NCI-H1105 (cell line): Measurements from ENCODE around the gene SEC14L1.

Experiments
- DNase-seq: peaks from one replicate; lab custom pipeline; 2025; lab: John Stamatoyannopoulos, UW

SEC14L1 gene

DNA sequence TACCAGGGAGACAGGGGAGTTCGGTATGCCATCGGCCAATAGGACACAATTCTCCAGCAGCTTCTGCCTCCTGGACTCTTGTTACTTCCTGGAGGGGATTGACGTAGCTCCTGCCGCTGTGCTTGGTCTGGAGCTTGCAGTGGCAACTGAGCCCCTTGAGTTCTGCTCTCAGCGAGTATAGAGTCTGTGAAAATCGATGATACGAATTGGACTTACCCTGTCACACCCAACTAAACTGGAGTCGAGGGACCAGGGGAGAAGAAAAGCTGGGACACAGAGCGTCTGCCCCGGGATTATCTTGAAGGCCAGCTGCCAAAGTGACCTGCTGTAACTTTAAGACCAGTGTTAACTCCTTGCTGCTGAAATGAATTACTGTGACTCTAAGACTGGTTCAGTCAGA lies 22.2 kb downstream of the SEC14L1 start:
- DNase-seq = no peak

DNA sequence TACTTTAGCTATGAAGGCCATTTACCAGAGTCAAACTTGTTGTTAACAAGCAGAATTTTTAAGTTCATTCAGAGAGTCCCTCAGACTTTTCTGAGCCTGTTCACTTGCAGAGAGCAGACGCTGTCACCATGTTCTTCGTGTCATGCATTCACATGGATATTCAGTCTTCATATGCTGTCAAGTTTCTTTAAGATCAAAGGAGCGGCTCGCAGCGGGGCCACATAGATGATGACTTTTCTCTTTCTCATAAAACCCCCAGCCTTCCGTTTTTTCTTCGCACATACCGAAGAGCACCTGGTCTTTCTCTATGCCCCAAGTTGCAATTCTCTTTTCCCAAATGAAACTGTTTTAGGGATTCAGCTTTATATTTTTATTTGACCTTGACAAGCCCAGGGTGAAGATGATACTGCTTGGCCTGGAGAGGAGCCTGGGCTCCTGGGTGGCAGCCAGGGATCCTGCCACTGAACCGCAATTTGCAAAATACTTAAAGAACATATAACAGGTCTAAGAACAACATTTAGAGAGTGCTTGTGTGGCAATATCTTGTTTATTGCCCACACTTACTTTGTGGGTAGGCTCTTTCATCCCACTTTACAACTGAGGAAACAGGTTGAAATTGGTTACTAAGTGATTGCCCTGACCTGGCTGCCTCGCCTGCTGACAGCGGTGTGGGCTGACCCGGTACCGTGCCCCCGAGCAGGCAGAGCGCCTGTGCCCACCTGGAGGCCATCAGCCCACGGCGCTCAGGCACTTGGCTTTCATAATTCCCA lies 22.9 kb downstream of the SEC14L1 start:
- no peak for DNase-seq

DNA sequence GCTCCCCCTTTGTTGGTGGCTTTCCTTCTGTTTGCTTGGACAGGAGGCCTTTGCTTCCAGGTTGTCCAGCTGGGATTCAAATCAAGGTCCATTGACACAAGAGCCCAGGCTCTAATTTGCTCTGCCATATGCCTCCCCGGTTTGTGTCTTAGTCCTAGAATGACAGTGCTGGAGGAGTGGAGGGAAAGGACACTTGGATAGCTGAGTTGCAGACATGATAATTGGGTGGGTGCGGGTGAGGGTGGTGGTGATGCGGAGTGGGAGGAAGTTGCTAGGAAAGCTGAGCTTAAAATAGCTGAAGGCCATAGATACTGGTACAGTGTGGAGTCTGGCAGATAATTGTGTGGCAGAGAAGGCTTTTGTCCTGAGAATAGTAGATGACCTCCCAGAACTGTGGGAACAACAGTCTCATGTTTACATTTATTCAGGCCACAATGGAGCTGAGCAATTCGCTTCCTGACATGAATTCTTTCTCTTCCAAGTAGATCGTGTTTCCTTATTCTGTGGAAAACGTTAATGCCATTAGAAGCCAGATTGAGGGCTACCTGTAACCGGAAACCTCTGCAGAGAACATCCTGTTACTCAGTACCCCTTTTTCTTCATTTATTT lies 23.8 kb downstream of the SEC14L1 start:
- DNase-seq = no peak

- DNase-seq = no peak
Observed at GRCh38 chr17:77165577-77165976, 24.8 kb downstream of the SEC14L1 start.

DNA sequence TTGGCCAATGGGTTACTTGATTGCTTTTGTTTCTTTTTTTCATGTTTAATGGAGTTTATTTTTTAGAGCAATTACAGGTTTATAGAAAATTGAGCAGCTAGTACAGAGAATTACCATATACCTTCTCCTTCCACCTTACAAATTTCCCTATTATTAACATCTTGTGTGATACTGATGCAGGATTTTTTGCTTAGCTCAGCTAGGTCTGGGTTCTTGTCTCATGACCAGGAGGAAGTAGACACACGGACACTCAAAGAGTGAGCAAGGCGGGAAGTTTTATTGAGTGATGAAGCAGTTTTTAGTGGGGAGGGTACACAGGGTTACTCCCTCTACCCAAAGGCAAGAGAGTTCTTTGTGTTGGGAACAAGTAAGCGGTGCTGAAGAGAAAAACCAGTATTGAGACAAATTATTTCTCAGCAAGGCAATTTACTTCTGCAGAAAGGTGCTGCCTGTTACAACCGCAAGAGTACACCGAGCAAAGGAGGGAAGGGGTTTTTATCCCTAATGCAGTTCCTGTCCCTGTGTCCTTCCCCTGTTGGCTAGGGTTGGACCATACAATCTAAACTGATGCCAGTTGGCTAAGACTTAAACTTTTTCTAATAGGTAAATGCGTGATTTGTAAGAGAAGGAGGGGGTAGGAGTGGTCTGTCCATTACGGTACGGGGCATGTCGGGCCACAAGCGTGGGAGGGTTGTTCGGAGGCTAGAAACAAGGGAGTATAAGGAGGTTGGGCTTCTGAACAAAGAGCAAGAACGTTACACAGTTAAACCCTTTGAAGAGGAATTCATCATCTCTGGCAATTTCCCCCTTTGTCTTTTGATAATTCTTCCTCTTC lies 26.9 kb downstream of the SEC14L1 start:
- DNase-seq = no peak

DNA sequence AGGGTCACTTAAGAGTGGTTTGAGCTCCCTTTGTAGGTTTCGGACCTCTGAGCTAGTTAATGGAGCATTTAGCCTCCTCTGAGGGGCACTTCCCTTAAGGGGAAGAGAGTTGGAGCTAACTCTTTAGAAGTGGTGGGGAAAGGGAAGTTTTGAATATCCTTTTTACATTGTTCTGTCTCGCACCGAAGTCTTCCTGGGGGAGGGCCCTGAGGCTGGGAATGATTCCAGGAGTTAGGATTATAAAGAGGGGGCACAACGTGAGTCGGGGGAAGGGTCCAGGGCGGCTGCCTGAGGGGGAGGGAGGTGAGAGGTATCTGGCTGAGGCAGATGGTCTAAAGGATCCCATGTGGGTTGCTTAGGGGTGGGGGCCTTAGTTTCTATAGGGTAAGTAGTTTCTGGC lies 32.3 kb downstream of the SEC14L1 start:
- DNase-seq = no peak

DNA sequence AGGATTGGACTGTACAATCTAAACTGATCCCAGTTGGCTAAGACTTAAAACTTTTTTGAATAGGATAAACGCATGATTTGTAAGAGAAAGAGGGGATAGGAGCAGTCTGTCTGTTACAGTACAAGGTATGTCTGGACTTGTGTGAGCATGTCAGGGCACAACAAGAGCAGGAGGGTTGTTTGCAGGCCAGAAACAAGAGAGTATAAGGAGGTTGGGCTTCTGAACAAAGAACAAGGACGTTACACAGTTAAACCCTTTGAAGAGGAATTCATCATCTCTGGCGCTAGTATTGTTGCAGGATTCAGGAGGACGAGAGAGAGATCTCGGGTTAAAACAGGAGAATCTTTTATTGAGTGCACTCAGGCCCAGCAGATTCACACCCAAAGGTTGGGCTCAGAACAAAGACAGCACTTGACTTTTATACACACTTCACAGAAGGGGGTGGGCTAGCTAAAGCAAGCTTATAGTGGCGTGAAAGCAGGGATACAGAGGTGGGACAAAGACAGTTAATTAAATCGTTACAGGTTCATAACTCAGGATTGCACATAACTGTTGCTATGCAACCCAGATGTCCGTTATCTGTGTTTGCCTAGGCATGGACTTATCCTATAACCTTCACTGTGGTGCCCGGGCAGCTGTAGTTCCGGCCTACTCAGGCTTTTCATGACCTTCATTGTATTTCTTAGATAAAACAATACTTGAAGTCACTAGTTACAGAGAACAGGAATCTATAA lies 34.3 kb downstream of the SEC14L1 start:
- no peak for DNase-seq

DNA sequence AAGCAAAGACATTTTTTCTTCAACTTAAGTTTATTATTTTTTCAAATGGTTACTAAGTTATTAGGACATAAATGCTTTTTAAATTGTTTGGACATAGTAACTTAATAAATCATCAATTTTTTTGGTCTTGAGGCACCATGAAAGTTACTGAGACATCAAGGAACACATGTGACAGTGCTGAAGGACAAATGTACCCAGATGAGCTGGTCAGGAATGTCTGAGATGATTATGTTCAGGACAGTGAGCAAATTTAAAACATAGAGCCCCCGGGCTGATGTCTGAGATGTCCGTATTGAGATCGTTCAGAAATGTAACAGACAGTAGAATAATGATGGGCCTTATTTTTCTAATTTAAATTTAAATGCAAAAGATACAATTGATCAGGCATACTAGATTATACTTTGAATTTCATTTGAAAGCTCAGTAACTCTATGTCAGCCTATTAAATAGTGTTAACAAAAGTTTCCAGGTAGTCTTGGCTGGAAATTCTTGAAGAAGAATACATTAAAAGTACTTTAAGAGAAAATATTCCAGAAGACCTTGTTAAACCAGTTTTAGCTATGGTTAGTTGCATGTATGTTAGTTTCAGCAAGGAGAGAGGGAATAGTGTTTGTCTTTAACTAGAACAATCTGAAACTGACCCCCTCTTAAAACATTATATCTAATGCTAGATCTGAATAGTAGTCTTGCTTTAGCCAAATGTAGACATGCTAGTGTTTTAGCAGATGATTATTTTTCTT lies 36.4 kb downstream of the SEC14L1 start:
- DNase-seq = no peak

DNA sequence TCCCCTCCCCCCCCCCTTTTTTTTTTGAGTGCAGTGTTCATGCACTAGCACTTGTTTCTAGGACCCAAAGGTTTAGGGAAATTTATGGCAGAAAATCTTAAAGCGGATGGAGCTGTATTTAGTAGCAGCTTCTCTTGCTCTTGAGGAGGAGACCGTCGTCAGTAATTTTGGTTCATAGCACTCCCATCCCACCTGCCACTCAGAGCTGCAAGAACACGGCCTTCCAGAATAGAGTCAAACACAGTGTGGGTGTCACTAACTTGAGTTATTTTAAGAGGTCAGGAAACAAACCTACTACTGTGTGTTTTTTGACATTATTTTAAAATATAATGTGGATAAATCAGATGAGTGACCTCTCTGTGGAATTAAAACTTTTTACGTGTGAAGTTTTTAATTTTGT lies 37.3 kb downstream of the SEC14L1 start:
- no peak for DNase-seq

DNA sequence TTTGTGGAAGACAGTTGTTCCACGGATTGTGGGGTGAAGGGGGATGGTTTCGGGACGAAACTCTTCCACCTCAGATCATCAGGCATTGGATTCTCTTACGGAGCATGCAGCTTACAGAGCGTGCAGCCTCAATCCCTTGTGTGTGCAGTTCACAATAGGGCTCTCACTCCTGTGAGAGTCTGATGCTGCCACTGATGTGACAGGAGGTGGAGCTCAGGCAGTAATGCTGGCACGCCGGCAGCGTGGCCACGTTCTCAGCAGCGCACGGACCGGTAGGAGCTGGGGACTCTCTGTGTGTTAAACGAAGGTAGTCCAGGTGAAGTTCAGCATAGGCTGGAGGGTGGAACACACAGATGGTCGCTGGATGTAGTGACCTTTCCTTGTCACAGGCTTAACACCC lies 37.8 kb downstream of the SEC14L1 start:
- DNase-seq = no peak

DNA sequence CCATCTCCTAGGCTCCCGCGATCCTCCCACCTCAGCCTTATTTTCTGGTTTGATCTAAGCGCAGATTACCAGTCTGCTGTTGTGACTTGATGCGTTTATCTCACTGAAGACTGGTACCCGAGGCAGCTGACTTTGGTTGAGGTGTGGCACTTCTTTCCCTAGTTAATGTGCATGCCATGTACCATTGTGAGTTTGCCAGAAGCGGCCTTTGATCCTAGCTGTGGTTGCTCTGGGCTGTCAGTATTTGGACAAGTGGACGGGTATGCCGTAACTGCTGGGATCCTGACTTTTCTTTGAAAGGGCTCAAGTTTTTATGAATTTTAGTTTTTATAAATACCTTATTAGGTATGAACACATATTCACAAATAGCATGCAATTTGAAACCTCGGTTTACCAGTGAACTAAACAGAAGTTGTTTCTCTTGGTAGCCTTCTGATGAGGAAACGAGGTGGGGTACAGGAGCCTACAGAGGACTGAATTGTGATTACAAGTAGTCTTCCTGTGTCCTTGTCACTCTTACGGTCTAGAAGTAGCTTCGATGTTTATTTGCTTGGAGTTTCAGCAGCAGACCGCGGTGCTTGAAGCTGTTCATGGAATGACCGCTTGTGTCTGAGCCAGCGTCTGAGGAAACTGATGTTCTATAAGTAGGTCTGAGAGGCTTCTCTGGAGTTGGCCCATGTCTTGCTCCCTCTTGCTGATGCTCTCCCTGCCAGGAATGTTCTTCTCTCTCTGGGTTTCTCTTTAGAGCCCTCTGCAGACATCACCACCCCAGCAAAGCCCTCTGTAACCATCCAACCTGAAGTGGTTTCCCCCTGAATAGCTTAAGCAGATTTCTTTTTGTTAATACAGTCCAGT lies 40.0 kb downstream of the SEC14L1 start:
- no peak for DNase-seq

- no peak for DNase-seq
Observed at GRCh38 chr17:77182205-77183172, 41.7 kb downstream of the SEC14L1 start.

DNA sequence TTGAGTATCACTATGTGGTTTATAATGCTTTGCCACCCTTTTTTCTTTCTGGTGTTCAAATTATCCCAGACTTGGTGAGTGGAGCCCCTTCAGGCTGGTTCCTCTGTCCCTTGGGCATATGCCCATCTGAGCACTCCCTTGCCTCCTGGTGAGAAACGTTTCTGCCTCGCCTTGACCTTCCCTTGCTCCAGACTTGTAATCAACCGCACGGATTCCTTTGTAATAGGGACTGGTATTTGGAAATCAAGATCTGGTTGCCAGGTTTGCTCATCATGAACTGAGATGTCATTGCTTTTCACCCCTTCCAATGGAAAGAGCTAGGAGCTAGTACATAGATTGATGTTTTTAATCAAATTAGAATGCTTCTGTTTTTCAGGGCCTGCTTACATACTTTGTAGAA lies 43.7 kb downstream of the SEC14L1 start:
- DNase-seq = no peak

DNA sequence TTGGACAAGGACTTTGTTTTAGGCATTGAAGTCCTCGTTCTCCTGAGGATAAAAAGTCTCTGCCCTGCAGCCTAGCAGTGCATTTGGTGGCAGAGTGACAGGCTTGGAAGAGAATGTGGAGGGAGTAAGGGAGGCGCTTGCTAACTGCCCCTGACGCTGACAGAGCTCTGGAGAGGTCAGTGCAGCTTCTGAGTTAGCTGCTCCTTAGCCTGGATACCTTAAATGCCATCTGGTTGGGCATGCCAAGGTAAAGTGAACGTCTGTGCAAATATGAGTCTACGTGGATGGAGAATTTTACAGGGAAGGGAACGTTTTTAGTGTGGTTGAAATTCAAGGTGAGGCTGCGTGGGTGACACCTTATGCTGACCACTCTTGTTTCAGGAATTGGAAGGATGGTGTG lies 44.4 kb downstream of the SEC14L1 start:
- no peak for DNase-seq

GRCh38 chr17:77186141-77186604 lies 45.4 kb downstream of the SEC14L1 start:
- no peak for DNase-seq

DNA sequence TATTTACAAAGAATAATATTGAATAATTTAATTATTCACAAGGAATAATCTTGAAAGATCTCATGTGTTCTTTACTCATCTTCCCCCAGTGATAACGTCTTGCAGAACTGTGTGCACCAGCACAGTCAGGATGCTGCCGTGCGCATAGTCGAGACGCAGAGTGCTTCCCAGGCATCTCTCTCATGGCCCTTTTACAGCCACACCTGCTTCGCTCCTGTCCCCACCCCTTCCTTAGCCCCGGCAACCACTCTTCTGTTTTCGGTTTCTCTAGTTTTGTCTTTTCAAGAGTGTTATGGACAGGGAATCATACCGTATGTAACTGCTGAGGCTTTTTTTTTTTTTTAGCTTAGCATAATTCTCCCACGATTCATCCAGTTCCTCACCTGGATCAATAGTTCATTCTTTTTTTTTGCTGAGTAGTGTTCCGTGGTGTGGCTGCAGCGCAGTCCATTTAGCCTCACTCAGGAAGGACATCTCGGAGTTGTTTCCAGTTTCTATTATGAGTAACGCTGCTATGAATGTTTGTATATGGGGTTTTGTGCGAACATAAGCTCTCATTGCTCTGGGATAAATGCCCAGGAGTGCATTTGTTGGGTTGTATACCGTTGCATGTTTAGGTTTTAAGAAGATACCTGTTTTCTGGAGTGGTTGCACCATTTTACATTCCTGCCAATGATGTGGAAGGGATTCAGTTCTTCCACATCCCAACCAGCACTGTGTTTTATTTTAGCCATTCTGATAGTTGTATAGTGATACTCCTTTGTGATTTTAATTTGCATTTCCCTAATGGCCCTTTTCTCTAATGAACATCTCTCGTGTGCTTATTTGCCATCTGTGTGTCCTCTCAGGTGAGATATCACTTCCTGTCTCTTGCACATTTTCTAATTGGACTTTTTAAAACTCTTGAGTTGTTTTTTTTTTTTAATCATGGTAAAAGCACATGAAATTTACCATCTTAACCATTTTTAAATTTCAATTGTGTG lies 47.6 kb downstream of the SEC14L1 start:
- no peak for DNase-seq

DNA sequence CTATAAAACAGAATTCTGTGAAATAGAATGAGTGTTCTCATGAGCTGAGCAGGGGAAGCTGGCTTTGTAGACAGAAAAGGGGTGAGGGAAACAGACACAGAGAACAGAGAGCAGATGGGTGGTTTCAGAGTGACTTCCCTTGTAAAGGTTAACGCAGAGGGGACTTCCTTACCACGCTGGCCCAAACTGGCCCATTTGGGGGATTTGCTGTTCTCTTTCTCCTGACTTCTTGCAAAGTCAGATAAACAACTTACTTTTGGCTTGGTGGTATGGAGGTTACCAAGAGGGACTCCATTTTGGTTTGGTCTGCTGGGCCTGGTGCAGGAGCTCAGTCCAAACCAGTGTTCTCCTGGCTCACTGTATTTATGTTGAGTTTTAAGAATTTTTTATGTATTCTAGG lies 48.4 kb downstream of the SEC14L1 start:
- no peak for DNase-seq

- DNase-seq = no peak
Observed at GRCh38 chr17:77190576-77190975, 49.8 kb downstream of the SEC14L1 start.
